ENCODE data around the gene SMOC2.

Gene SMOC2

GRCh38 chr6:168581706-168582105 is 140.7 kb downstream of the SMOC2 start:
- no peak for DNase-seq

- DNase-seq = no peak
Observed at GRCh38 chr6:168582571-168582981, 141.6 kb downstream of the SMOC2 start.

GRCh38 chr6:168583126-168583525 is 142.1 kb downstream of the SMOC2 start:
- no peak for DNase-seq

GRCh38 chr6:168583821-168584220 is 142.8 kb downstream of the SMOC2 start:
- no peak for DNase-seq

- no peak for DNase-seq
Observed at GRCh38 chr6:168584249-168584648, 143.3 kb downstream of the SMOC2 start.

- no peak for DNase-seq
Observed at GRCh38 chr6:168584671-168585070, 143.7 kb downstream of the SMOC2 start.

- no peak for DNase-seq
Observed at GRCh38 chr6:168585441-168585840, 144.5 kb downstream of the SMOC2 start.

GRCh38 chr6:168589275-168589674 is 148.3 kb downstream of the SMOC2 start:
- DNase-seq = no peak

GRCh38 chr6:168590406-168590805 is 149.4 kb downstream of the SMOC2 start:
- DNase-seq = no peak

- no peak for DNase-seq
Observed at GRCh38 chr6:168596344-168596743, 155.4 kb downstream of the SMOC2 start.

GRCh38 chr6:168597471-168597875 is 156.5 kb downstream of the SMOC2 start:
- DNase-seq = no peak

GRCh38 chr6:168598251-168599117 is 157.5 kb downstream of the SMOC2 start:
- no peak for DNase-seq

GRCh38 chr6:168599118-168599494 is 158.1 kb downstream of the SMOC2 start:
- no peak for DNase-seq

- DNase-seq = no peak
Observed at GRCh38 chr6:168599769-168600330, 158.9 kb downstream of the SMOC2 start.

GRCh38 chr6:168600381-168600780 is 159.4 kb downstream of the SMOC2 start:
- no peak for DNase-seq

- no peak for DNase-seq
Observed at GRCh38 chr6:168601111-168601510, 160.1 kb downstream of the SMOC2 start.

- DNase-seq = no peak
Observed at GRCh38 chr6:168601546-168601945, 160.6 kb downstream of the SMOC2 start.

GRCh38 chr6:168602576-168602975 is 161.6 kb downstream of the SMOC2 start:
- DNase-seq = no peak

GRCh38 chr6:168603234-168603633 is 162.2 kb downstream of the SMOC2 start:
- no peak for DNase-seq

- DNase-seq = no peak
Observed at GRCh38 chr6:168605964-168606363, 165.0 kb downstream of the SMOC2 start.

GRCh38 chr6:168606722-168607121 is 165.7 kb downstream of the SMOC2 start:
- no peak for DNase-seq

GRCh38 chr6:168607272-168608112 is 166.5 kb downstream of the SMOC2 start:
- DNase-seq = peak; percentile 21 to 63

GRCh38 chr6:168608113-168608400 is 167.1 kb downstream of the SMOC2 start:
- no peak for DNase-seq

Data from NCI-H187 (cell line).